Mucosa of descending colon (tissue), 3 donors: ENCODE data around the gene MCUR1. TPM values are rescaled to one million over a fixed set of nuclear protein-coding genes. Genes with fewer than 3 reads are reported as not detected.

Experiments used
- ATAC-seq: fragments of 200-7000 bp; cut with Tn5 transposase; one replicate; pipeline ENCODE4 v1.9.1; 2020; ENCODE audit warnings: mild to moderate bottlenecking, moderate library complexity
- DNase-seq, 3 donors: peaks; one replicate each; pipeline ENCODE4 v3.0.0-alpha.2; 2020
- H3K36me3 ChIP-seq: fragments of 200-600 bp; one replicate; pipeline ENCODE4 v1.8.0; 2021; ENCODE audit warnings: low read depth, mild to moderate bottlenecking
- H3K4me1 ChIP-seq: fragments of 200-600 bp; one replicate; pipeline ENCODE4 v1.8.0; 2021; ENCODE audit warnings: low read depth, mild to moderate bottlenecking
- H3K4me3 ChIP-seq: fragments of 200-600 bp; one replicate; pipeline ENCODE4 v1.8.0; 2021; ENCODE audit warnings: mild to moderate bottlenecking
- H3K9me3 ChIP-seq: fragments of 200-600 bp; one replicate; pipeline ENCODE4 v1.8.0; 2021; ENCODE audit warnings: mild to moderate bottlenecking
- intact Hi-C, 2 donors: fragments of 100-400 bp; cut with DNase I in 1 of 2; cut with micrococcal nuclease in 1 of 2; formaldehyde crosslinking; loops; one replicate each; pipeline versions ENCODE4 v1.11.0 to v1.11.1; 2022; cut with DNase I, micrococcal nuclease
- total RNA-seq, 3 donors: library from RNA; stranded (reverse); fragmentation: NEBNext Ultra II Directional in 2 of 3; extraction: Animal tissue kit (Norgen Biotek cat#: 25700) in 2 of 3; gene quantifications; one replicate each; pipeline versions ENCODE4 v1.2.1 to v1.2.4, GENCODE V29; 2021 to 2023
- TF ChIP-seq, protein P1 (sequence below): fragments of 200-600 bp; IDR thresholded peaks from one replicate; pipeline ENCODE4 v1.8.0; 2022; ENCODE audit warnings: antibody characterized with exemption, mild to moderate bottlenecking
- donor health status: DM: no; HTN: no; CAD: no; lungs with moderate emphysema.
- donor health status: DM: no; HTN: no; CAD: no.
- donor health status: DM: no; HTN: yes; CAD: no.

MCUR1 gene
- total RNA-seq, 3 donors from 2014 or later: 26.2 to 45.4 (median 33.6) TPM

DNA sequence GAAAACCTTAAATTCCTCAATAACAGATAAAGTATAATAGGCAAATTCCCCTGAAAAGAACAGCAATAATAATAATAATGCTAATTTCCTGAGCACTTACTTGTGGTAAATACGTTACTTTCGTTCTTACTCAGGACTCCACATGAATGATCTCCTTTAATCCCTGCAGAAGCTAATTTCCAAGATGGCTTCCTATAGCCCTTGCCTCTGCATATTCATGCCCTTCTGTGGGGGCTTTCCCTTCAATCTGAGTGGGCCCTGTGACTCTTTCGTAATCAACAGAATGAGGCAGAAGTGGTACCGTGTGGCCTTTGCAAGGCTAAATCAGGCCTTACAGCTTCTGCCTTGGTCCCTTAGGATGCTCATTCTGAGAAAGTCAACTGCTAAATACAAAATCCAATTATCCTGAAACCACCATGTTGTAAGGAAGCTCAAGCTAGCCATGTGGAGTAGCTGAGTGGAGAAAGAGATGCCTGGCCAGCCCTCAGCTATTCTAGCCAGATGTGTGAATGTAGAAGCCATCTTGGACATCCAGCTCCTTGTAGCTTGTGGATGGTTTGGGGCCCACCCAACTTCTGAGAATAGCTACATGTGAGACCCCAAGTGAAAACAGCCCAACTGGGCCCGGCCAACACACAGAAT is 50.5 kb downstream of the MCUR1 start:
- TF ChIP-seq, protein P1, sequence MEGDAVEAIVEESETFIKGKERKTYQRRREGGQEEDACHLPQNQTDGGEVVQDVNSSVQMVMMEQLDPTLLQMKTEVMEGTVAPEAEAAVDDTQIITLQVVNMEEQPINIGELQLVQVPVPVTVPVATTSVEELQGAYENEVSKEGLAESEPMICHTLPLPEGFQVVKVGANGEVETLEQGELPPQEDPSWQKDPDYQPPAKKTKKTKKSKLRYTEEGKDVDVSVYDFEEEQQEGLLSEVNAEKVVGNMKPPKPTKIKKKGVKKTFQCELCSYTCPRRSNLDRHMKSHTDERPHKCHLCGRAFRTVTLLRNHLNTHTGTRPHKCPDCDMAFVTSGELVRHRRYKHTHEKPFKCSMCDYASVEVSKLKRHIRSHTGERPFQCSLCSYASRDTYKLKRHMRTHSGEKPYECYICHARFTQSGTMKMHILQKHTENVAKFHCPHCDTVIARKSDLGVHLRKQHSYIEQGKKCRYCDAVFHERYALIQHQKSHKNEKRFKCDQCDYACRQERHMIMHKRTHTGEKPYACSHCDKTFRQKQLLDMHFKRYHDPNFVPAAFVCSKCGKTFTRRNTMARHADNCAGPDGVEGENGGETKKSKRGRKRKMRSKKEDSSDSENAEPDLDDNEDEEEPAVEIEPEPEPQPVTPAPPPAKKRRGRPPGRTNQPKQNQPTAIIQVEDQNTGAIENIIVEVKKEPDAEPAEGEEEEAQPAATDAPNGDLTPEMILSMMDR: no peak
- H3K4me3 ChIP-seq: no peak overlapping the region
- H3K36me3 ChIP-seq: no peaks in the 10 kb centered on the region
- ATAC-seq (no peak), DNase-seq (no peak)
- no peaks in the 10 kb centered on the region for H3K9me3 ChIP-seq
- intact Hi-C loops: no loop called here
- H3K4me1 ChIP-seq: peaks cover 3% of the 10 kb centered on the region

DNA sequence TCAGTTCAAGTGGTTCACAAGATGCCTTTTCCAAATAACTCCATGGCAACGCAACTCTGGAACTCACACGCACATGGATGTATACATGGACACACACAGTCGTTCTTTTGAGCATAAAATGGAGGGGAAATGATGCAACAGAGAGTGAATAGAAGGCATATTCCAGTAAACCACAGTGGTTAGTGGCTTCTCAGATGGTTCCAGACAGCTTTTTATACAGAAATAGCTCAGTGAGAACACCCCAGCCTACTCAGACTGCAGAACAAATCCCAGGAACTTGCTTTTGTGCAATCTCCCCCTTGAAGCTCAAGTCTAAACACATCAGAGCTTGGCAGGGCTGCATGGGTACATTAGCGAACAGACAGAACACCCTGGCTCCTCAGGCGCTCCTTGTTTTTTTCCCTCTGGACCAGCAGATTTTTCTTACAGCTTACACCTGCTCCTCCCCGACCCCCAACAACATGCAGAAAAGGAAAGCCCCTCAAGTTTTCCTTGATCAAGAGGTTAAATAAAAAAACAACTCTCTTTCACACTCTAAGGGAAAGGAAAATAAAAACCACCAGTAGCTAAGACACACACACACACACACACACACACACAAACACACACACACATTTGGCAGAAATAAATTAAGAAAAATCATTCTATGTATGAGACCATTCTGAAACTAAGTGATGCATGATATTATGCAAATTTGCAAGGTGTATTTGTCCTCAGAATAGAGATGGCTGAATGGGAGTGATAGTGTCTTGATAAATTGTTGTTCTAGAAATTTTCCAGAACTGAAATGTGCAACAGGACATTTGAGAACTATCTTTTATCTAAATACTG is 51.5 kb downstream of the MCUR1 start:
- H3K4me1 ChIP-seq: peaks cover 3% of the 10 kb centered on the region
- peak in 1 of 3 donors; percentile 41 for DNase-seq
- peak; percentile 61 for ATAC-seq
- TF ChIP-seq, protein P1: no peak
- no peaks in the 10 kb centered on the region for H3K9me3 ChIP-seq
- no peaks in the 10 kb centered on the region for H3K36me3 ChIP-seq
- no peak overlapping the region for H3K4me3 ChIP-seq
- intact Hi-C loops: no loop called here

DNA sequence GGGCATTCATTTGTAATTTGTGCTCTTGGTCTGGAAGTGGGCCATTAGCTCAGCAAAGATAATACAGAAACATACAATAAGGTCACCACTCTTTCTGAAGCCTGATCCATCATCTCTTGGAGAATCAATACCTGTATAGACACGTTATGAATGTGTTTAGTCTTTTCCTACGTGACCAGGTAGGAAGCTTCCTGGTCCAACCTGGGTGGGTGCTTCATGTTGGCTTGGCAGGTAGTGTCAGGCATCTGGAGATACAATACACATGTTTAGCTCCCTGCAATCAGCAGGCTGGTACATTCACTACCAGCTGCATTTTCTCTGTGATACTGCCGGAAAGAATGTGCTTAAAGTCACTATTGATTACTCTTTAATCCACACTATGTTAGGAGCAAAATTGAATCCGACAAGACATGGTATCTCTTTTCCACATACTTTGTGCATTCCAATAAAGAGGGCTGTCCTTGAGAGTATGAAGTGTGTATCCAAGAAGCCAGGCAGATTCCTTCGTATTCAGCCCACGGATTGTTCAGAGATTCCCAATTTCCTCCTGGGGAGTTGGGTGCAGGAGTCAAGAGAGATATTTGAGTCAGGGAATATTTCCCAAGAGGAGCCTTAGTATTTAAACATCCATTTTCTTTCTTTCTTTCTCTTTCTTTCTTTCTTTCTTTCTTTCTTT is 52.9 kb downstream of the MCUR1 start:
- no peak overlapping the region for H3K4me3 ChIP-seq
- DNase-seq (no peak), ATAC-seq (no peak)
- no peaks in the 10 kb centered on the region for H3K9me3 ChIP-seq
- no peaks in the 10 kb centered on the region for H3K36me3 ChIP-seq
- TF ChIP-seq, protein P1: no peak
- intact Hi-C loops: no loop called here
- H3K4me1 ChIP-seq: peaks cover 3% of the 10 kb centered on the region

DNA sequence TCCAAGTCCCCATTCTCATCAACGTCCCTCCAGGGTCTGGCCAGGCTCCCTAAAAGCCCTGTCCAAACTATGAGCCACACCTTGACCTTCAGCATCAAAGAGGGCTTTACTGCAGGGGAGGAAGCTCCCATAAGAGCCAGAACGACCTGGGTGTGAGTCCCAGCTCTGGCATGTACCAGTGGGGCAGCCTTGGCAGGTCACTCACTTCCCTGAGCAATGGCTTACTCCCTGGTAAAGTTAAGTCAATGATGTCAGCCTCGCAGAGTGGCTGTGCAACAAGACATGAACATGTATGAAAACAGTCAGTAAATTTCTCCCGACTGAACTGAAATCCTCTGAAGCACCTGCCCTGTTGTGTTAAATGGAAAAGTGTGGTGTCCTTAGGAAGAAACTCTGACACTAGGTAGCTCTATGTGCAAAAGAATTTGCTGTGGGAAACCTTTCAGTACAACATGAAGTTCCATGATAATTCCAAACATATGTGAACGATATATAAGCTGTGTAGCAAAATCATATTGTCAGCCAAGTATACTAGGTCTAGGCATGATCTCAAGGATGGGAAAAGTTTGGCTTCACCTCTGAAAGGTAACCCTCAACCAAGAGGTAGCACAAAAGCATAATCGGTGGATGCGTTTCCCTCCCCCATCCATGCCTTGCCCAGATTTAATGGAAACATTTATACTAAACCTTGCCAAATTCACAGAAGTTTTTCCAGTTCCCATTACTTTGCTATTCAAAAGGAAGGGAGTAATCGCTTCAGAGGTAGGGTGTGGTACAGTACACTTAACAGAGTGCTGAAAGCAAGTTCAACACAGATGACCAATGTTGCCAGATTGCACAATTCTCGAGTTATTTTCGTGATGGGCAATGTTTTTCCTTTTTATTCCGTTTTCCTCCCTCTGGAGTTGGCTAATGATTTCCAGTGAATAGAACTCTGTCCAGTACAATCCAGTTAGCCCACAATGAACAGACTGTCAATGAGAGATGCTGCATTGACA is 53.8 kb downstream of the MCUR1 start:
- peak in 1 of 3 donors; percentile 9 for DNase-seq
- no peak overlapping the region for H3K4me3 ChIP-seq
- peaks cover 3% of the 10 kb centered on the region for H3K4me1 ChIP-seq
- TF ChIP-seq, protein P1: no peak
- no peaks in the 10 kb centered on the region for H3K9me3 ChIP-seq
- ATAC-seq: peak; percentile 31
- no peaks in the 10 kb centered on the region for H3K36me3 ChIP-seq
- intact Hi-C loops: no loop called here

DNA sequence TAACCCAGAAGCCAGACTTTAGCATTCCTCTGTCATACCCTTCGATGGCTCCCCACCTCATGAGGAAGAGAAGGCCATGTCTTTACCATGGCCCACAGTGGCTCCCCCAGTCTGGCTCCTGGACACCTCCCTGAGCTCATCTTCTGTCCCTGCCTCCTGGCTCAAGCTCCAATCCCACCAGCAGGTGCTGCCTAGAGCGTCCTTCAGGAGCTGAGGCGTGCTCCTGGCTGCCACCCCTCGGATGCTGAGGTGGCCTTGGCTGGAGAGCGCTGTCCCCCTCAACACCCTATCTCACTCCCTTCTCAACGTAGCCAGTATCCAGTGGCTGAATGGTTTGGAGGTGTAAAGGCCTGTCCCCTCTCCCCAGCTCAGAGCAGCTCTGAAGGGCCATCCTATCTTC is 55.3 kb downstream of the MCUR1 start:
- Histone ChIP-seq H3K36me3 (no peaks in the 10 kb centered on the region), H3K9me3 (no peaks in the 10 kb centered on the region), H3K4me3 (no peak overlapping the region), H3K4me1 (peaks cover 3% of the 10 kb centered on the region)
- TF ChIP-seq, protein P1: no peak
- intact Hi-C loops: no loop called here
- no peak for ATAC-seq
- DNase-seq: no peak
